ENCODE measurements around the gene PPP2R2B.

DNA sequence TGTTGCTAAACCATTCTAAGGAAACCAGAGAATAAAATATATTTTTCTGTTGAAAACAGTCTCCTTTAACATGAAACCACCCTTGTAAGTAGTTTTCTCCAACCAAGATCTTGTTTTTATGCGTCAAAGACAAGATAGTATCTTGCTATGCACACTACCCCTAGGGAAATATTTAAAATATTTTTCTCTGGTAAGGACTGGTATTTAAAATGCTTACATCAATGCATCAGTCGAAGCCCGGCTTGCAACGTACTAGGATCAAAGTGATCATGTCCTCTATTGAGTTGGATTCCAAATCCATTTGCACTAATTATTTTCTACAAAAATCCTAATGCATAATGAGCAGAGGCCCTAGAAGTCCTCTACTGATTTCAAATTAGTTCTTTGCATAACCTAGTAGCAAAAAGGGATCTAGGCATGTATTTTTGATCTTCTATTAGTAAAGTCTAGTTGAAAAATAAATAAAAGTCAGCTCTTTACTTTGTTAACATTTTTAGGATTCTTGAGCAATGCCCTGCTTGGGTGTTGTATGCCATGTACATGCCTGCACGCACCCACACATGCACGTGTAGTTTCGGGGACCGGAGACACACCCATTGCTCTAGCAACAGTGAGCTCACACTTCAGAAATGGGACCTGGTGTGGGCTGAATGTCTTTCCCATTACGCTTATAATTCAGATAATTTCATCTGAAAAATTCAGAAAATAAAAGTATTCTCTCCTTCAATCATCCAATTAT, 197.5 kb downstream of the PPP2R2B start:
- no peak for TF ChIP-seq EZH2phosphoT487 (IDR thresholded peaks at IDR 0.05; ENCODE audit: borderline replicate concordance)
- TF ChIP-seq, protein P1, sequence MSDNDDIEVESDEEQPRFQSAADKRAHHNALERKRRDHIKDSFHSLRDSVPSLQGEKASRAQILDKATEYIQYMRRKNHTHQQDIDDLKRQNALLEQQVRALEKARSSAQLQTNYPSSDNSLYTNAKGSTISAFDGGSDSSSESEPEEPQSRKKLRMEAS (IDR thresholded peaks at IDR 0.05): no peak
- TF ChIP-seq POLR2A (IDR thresholded peaks at IDR 0.05; ENCODE audit: borderline replicate concordance, extremely low read depth, insufficient read depth, insufficient read length): no peak
- TF ChIP-seq, protein P2, sequence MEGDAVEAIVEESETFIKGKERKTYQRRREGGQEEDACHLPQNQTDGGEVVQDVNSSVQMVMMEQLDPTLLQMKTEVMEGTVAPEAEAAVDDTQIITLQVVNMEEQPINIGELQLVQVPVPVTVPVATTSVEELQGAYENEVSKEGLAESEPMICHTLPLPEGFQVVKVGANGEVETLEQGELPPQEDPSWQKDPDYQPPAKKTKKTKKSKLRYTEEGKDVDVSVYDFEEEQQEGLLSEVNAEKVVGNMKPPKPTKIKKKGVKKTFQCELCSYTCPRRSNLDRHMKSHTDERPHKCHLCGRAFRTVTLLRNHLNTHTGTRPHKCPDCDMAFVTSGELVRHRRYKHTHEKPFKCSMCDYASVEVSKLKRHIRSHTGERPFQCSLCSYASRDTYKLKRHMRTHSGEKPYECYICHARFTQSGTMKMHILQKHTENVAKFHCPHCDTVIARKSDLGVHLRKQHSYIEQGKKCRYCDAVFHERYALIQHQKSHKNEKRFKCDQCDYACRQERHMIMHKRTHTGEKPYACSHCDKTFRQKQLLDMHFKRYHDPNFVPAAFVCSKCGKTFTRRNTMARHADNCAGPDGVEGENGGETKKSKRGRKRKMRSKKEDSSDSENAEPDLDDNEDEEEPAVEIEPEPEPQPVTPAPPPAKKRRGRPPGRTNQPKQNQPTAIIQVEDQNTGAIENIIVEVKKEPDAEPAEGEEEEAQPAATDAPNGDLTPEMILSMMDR (IDR thresholded peaks at IDR 0.05 in 2 of 3, conservative IDR thresholded peaks at IDR 0.05 in 1 of 3; ENCODE audit: borderline replicate concordance in 1 of 3, insufficient read depth in 1 of 3, low read depth in 2 of 3, low read length in 2 of 3): no peak
